AG04450 (cell line): Measurements from ENCODE around the gene ENKD1. TPM values are rescaled to one million over a fixed set of nuclear protein-coding genes. Genes with fewer than 3 reads are reported as not detected.

Experiments
- CTCF ChIA-PET: fragments of 300-600, 350-600 bp; formaldehyde crosslinking; extraction: SDS; loops from one replicate; lab custom pipeline; 2022; ENCODE audit warnings: antibody characterized with exemption, inconsistent platforms; lab: Charles Lee
- POLR2A ChIA-PET: fragments of 350-600 bp; formaldehyde crosslinking; extraction: SDS; loops from one replicate; lab custom pipeline; 2021; ENCODE audit warnings: antibody characterized with exemption, inconsistent platforms; lab: Yijun Ruan, JAX
- DNase-seq: peaks from one replicate; pipeline ENCODE4 v3.0.0-alpha.2; 2011; ENCODE audit warnings: low read depth, low spot score
- H3K27ac ChIP-seq: one replicate; pipeline ENCODE4 v1.5.1; 2012; ENCODE audit warnings: low read depth, low read length, control low read depth
- H3K27me3 ChIP-seq: one replicate; pipeline ENCODE4 v1.6.0; 2012; ENCODE audit warnings: low read length; ENCODE audit not compliant: control insufficient read depth, insufficient read depth
- H3K4me3 ChIP-seq: 2 replicates; pipeline ENCODE4 v1.5.1; 2011; ENCODE audit warnings: mild to moderate bottlenecking, low read depth, low read length, control low read depth
- H3K9me3 ChIP-seq: 2 replicates; pipeline ENCODE4 v1.5.1; 2012; ENCODE audit warnings: low read length; ENCODE audit not compliant: control insufficient read depth, insufficient read depth
- polyA plus RNA-seq: library from polyadenylated mRNA; depleted of rRNA; stranded (reverse); fragments of >200 nt; gene quantifications from 2 replicates; pipeline ENCODE4 v1.2.3, GENCODE V29; 2011
- TF ChIP-seq, protein P1 (sequence below): IDR thresholded peaks from 2 replicates; pipeline ENCODE4 v1.5.1; 2011; ENCODE audit warnings: low read depth, low read length, control low read depth, inconsistent platforms

The ENKD1 gene
- polyA plus RNA-seq, 1 experiment = 3.6 TPM

DNA sequence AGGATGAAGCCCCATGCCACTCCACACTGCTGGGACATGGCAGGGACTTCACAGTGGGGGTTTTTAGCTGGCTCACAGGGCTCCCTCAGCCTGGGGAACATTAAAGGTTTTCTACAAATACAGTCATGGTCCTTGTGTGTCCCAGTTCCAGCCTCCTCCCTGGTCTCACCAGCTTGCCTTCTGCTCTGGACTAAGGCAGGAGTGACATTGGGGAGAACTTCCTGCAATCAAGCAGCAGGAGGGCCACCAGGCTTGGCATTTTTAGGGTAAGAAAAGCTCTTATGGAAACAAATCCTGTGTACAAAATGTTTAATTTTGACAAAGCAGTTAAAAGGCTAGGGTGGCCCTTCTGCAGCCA lies 3.9 kb downstream of the ENKD1 start:
- DNase-seq = no peak
- Histone ChIP-seq H3K27me3 (no peaks in the 10 kb centered on the region), H3K27ac (no peak overlapping the region), H3K4me3 (no peak overlapping the region), H3K9me3 (no peaks in the 10 kb centered on the region; the same call in 1 of the 2 replicates)
- ChIA-PET CTCF (interaction anchor here (0.5 to 11.4 kb wide), 4 partner anchors 88 to 178 kb away, joined by 3 to 181 read pairs (median 6); no protein-coding TSS in a partner anchor), POLR2A (interaction anchor here (0.6 kb wide), 1 partner anchor 199 kb away, joined by 4 read pairs; no protein-coding TSS in a partner anchor)
- TF ChIP-seq, protein P1, sequence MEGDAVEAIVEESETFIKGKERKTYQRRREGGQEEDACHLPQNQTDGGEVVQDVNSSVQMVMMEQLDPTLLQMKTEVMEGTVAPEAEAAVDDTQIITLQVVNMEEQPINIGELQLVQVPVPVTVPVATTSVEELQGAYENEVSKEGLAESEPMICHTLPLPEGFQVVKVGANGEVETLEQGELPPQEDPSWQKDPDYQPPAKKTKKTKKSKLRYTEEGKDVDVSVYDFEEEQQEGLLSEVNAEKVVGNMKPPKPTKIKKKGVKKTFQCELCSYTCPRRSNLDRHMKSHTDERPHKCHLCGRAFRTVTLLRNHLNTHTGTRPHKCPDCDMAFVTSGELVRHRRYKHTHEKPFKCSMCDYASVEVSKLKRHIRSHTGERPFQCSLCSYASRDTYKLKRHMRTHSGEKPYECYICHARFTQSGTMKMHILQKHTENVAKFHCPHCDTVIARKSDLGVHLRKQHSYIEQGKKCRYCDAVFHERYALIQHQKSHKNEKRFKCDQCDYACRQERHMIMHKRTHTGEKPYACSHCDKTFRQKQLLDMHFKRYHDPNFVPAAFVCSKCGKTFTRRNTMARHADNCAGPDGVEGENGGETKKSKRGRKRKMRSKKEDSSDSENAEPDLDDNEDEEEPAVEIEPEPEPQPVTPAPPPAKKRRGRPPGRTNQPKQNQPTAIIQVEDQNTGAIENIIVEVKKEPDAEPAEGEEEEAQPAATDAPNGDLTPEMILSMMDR = no peak

DNA sequence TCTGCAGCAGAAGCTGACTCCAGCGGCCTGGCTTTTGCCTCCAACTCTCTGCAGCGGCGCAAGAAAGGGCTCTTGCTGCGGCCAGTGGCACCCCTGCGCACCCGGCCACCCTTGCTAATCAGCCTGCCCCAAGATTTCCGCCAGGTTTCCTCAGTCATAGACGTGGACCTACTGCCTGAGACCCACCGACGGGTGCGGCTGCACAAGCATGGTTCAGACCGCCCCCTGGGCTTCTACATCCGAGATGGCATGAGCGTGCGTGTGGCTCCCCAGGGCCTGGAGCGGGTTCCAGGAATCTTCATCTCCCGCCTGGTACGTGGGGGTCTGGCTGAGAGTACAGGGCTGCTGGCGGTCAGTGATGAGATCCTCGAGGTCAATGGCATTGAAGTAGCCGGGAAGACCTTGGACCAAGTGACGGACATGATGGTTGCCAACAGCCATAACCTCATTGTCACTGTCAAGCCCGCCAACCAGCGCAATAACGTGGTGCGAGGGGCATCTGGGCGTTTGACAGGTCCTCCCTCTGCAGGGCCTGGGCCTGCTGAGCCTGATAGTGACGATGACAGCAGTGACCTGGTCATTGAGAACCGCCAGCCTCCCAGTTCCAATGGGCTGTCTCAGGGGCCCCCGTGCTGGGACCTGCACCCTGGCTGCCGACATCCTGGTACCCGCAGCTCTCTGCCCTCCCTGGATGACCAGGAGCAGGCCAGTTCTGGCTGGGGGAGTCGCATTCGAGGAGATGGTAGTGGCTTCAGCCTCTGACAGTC lies 4.5 kb downstream of the ENKD1 start:
- CTCF ChIA-PET = interaction anchor here (0.6 to 11.4 kb wide), 3 partner anchors 115 to 179 kb away, joined by 3 to 181 read pairs (median 7); no protein-coding TSS in a partner anchor
- DNase-seq = no peak
- POLR2A ChIA-PET = no interaction called here
- H3K27ac ChIP-seq = no peak overlapping the region
- TF ChIP-seq, protein P1 = no peak
- H3K9me3 ChIP-seq = no peaks in the 10 kb centered on the region; the same call in 1 of the 2 replicates
- no peak overlapping the region for H3K4me3 ChIP-seq
- no peaks in the 10 kb centered on the region for H3K27me3 ChIP-seq

DNA sequence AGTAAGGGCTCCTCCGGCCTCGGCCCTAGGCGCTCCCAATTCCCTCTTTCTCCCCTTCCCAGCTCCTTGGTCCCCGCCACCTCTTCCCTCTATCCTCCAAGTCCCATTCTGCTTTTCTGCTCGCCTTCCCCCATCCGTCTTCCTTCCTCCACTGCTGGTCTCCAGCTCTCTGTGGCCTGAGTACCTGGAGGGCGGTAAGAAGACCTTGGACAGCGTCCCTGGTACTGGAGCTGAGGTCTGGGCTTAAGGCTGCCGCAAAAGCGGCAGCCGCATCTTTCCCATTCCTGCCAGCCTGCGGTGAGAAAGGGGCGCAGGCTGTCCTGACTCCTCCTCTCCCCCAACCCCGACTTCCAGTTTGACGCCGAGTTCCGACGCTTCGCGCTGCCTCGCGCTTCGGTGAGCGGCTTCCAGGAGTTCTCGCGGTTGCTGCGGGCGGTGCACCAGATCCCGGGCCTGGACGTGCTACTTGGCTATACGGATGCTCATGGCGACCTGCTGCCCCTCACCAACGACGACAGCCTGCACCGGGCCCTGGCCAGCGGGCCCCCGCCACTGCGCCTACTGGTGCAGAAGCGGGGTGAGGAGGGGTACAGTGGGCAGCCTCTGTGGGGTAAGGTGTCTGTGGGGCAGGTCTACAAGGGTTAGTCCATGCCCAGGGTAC lies 5.3 kb downstream of the ENKD1 start:
- no peak for DNase-seq
- H3K27ac ChIP-seq = no peak overlapping the region
- H3K9me3 ChIP-seq = no peaks in the 10 kb centered on the region; the same call in 1 of the 2 replicates
- no peaks in the 10 kb centered on the region for H3K27me3 ChIP-seq
- ChIA-PET CTCF (interaction anchor here (0.6 to 2.1 kb wide), 2 partner anchors 140 to 279 kb away, joined by 3 to 18 read pairs; no protein-coding TSS in a partner anchor), POLR2A (interaction anchor here (0.5 to 2.0 kb wide), 2 partner anchors 18 to 99 kb away, joined by 3 to 15 read pairs; partner anchors contain the start of gene CTCF)
- H3K4me3 ChIP-seq = peak overlapping the region; percentile 92
- TF ChIP-seq, protein P1 = no peak

DNA sequence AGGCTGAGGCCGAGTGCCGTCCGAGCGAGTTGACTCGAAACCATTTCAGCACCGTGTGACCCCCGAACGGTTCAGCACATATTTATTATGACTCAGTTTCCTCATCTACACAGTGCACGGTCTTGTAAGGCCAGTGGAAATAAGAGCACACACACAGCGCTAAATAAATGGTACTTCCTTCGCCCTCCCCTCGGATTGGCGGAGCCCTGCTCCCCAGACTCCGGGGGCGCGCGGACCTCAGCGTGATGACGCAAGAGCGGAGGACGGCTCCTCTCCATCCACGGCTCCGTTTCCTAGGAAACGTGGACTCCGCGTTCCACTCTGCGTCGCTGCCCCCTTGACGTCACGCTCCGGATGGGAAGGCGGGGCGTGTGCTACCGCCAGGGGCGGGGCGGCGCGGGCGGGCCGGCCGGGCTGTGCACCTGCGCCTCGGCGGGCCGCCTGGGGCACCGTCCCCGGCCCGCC lies 6.0 kb downstream of the ENKD1 start, which contains the start of gene PARD6A:
PARD6A (plus strand) TSS at position 397 of the 465 bp plus-strand sequence. CDS start 79 bp downstream, outside the sequence.
- peak; percentile 91 for DNase-seq
- no peaks in the 10 kb centered on the region; the same call in 1 of the 2 replicates for H3K9me3 ChIP-seq
- H3K4me3 ChIP-seq = peak within 1 kb of the TSS; percentile 92
- ChIA-PET POLR2A (interaction anchor here (0.6 to 2.0 kb wide), 7 partner anchors 10 to 150 kb away, joined by 3 to 15 read pairs (median 3); partner anchors contain the start of gene CTCF), CTCF (interaction anchor here (0.6 to 2.1 kb wide), 8 partner anchors 11 to 279 kb away, joined by 3 to 18 read pairs (median 4); partner anchors contain the start of genes CTCF and NRN1L)
- H3K27ac ChIP-seq = peak within 1 kb of the TSS; percentile 91
- TF ChIP-seq, protein P1 = no peak
- H3K27me3 ChIP-seq = no peaks in the 10 kb centered on the region
